GM21825 (cell line): Measurements from ENCODE around the gene INTS3.

Experiments
- ATAC-seq: cut with Tn5 transposase; IDR thresholded peaks from one replicate; pipeline ENCODE4 v1.9.1; 2021; ENCODE audit warnings: mild to moderate bottlenecking, moderate library complexity; ENCODE audit not compliant: unreplicated experiment

INTS3 gene

GRCh38 chr1:153816283-153816889, 88.5 kb downstream of the INTS3 start:
- no peak for ATAC-seq

- no peak for ATAC-seq
These were observed 91.0 kb downstream of the INTS3 start for GRCh38 chr1:153818876-153819275.
